ENCODE measurements around the gene LSP1.

- TF ChIP-seq POLR2A (IDR thresholded peaks at IDR 0.05; ENCODE audit: low read length) (no peak), GATA1 (IDR thresholded peaks at IDR 0.05; ENCODE audit: low read depth, low read length) (no peak)
Measured at GRCh38 chr11:1906611-1907423, 53.9 kb downstream of the LSP1 start.
